T-helper 2 cell treated with Interferon-gamma antibody and Interleukin-4, amounts not matched to agents 100 ng/mL and 5 ng/mL, for 36 hours (primary cell): ENCODE data around the gene CD200R1L. TPM values are rescaled to one million over a fixed set of nuclear protein-coding genes. Genes with fewer than 3 reads are reported as not detected.

Source experiments
- intact Hi-C: fragments of 100-400 bp; cut with micrococcal nuclease; formaldehyde crosslinking; loops from one replicate; pipeline ENCODE4 v1.15.1; 2023
- total RNA-seq: library from RNA; stranded (reverse); gene quantifications from 2 replicates; pipeline ENCODE4 v1.2.3, GENCODE V29; 2022

Gene CD200R1L
- total RNA-seq, 1 donor from 2014 or later = not detected

DNA sequence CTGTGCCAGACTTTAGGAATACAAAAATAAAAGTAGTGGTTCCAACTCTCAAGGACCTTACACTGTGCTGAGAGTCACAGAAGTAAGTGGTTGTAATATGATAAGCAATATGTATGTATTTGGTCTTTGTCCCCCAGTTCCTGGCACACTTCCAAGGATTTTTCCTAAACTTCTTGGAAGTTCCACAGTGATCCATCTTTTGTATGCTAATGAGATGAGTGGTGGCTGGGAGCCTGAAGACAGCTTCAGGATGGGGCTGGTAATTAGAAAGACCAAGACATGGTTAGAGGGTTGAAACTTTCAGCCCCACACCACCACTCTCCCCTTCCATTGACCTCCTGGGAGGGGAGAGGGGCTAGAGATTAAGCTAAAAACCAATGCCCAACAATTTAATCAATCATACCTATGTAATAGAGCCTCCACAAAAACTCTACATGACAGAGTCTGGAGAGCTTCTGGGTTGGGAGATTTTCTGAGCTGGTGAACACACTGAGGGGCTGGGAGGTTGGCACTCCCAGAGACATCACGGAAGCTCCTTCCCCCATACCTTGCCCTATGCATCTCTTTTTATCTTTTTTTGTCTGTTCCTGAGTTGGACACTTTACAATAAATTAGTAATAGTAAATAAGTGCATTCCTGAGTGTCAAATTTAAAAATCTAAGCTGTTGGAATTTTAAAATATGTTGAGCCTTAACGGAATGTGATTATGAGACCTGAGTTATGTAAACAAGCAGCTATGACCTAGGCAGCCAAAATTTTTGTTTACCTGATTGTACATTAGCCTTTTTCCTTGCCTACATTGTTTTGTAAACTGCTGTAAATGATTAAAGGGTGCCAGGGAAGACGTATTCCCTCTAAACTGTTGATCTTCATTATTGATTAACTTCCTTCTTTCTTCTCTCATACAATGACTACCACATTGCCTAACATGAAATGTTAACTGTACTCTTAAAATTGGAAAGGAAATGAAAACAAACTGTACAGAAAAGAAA is 24.3 kb downstream of the CD200R1L start:
- intact Hi-C loops = no loop called here

DNA sequence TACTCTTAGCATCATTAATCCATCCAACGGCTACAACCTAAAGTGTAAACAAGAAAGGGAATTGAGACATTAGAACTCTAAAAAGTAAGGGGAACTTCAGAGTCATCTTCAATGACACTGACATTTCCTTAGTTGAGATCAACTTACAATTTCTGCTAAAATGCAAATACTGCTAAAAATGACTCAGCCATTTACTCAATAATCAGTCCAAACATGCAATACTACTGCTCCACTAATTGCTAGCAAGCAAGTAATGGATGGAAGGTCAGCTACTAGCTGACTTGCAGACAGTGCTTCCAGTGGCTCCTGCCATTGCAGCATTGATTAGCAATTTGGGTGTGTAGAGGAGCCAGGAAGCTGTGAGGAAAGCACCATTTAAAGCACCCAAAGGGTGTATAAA is 28.4 kb downstream of the CD200R1L start:
- intact Hi-C loops = no loop called here

DNA sequence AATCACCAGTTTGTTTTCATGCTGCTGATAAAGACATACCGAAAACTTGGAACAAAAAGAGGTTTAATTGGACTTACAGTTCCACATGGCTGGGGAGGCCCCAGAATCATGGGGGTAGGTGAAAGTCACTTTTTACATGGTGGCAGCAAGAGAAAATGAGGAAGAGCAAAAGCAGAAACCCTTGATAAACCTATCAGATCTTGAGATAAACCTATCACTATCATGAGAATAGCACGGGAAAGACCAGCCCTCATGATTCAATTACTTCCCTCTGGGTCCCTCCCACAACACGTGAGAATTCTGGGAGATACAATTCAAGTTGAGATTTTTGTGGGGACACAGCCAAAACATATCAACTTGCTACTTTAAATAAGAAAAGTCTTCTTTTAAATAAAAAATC is 28.9 kb downstream of the CD200R1L start:
- intact Hi-C loops = no loop called here

DNA sequence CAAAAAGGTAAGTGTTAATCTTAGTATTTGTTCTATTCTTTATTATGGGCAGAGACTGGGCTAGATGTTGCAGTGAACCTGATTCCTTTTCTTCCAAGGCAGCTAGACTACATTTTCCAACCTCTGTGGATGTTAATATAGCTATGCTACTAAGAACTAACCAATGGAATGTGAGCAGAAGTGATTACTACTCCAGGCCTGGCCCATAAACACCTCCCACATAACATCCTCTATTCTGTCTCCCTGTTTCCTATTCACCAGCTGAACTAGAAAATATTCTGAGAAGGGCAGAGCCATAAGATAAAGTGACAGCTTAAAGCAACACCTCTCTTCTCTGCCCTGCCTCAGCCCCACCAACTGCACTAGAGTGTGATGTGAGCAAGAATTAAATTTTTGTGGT is 29.4 kb downstream of the CD200R1L start:
- intact Hi-C loops = no loop called here

DNA sequence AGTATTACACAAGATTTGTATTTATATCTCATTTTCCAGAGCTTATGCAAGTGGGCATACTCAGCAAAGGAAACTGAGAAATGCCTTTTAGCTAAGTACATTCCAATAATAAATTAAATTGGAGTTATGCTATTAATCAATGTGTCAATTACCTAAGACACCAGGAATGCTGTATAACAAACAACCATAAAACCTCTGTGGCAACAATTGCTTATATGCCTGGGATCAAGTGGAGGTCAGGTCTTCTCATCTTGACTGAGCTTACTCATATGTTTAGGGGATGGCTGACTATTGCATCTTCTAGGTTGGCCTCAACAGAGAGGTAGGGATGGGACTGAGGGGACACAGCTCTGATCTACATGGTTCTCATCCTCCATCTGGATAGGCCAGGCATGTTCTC is 30.7 kb downstream of the CD200R1L start:
- intact Hi-C loops = loop anchor here (2.0 kb wide), 1 partner anchor 163 kb away; no protein-coding TSS in a partner anchor

DNA sequence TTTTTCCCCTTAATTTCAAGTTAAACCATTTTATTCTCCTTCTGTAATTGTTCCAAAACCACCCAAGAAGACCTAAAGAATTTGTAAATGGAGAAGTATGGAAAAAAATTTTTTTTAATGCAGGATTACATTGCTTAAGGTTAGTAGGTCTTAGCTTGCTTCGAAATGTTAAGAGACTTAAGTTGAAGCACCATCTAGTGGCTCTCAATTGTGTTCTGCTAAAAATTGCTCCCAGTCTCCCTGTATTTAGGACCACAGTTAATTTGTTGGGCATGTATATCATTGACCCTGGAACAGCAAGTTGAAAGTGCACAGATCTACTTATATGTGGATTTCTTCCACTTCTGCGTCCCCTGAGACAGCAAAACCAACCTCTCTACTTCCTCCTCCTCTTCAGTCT is 32.4 kb downstream of the CD200R1L start:
- intact Hi-C loops = loop anchor here (1.0 to 2.0 kb wide), 3 partner anchors 80 to 171 kb away; no protein-coding TSS in a partner anchor

DNA sequence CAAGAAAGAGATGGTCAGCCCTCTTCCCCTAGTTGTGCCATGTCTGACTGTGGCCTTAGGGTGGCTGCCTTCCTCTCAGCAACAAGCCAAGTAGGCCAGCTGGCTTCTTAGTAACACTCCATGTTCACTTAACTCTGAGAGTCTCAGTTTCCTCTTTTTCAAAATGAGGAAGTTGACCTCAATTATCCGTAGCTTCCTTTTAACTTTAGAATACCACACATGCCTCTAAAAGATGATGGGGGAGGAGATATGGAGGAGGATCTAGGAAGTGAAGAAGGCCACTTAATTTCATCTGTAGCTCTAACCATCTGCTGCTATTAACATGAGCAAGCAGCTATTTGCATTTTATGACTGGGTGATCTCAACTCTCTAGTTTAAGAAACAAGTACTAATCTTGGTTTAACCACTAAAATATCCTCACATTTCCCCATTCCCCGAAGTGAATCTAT is 32.9 kb downstream of the CD200R1L start:
- intact Hi-C loops = loop anchor here (1.0 to 2.0 kb wide), 4 partner anchors 79 to 231 kb away; no protein-coding TSS in a partner anchor

DNA sequence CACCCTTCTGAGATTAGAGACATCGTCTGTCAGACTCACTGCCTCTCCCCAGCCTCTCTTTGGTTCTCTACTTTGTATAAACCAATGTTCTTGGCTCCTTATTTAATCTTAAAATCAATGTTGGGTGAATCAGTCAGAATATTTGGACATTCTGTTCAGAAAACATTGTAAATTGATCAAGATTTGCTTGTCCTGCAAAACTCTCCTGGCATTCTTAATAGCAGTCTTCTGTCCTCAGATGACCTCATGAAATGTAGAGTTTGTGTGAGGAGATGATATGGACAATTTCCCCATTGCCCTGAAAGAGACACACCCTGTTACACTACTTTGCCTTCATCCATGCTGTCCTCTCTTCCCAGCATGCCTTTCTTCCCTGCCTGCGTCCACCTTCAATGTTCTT is 33.6 kb downstream of the CD200R1L start:
- intact Hi-C loops = loop anchor here (1.0 kb wide), 1 partner anchor 231 kb away; no protein-coding TSS in a partner anchor

DNA sequence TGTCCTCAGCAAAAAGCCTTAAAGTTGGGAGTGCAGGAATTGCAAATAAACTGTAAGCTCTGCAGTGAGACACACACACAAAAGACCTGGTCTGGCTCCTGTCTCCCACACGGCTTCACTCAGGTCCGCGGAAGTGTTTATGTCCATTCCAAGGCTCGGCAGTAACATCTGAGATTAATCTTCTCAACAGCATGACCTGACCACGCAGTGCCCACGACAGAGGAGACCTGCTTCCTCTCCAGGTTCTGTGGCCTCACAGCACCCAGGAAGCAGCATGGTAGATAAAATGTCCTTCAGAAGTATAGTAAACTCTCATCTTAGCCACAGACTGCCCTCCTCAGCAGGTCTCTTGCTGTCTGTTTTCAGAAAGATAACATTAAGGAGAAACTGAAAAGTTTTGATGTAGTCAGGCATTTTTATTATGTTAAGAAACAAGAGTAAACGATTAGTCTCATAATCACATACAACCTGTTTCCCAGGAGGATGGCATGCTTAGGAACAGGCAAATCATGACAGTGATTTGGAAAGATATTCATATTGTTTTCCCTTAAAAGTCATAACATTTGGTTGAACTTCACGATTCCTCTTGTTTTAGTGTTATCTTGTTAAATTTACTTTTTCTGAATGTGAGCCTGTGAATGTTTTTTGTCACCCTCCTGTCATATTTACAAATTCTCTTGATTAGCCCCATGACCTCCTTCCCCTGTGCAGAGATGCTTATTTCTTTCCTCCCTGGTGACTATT is 34.6 kb downstream of the CD200R1L start:
- intact Hi-C loops = no loop called here

DNA sequence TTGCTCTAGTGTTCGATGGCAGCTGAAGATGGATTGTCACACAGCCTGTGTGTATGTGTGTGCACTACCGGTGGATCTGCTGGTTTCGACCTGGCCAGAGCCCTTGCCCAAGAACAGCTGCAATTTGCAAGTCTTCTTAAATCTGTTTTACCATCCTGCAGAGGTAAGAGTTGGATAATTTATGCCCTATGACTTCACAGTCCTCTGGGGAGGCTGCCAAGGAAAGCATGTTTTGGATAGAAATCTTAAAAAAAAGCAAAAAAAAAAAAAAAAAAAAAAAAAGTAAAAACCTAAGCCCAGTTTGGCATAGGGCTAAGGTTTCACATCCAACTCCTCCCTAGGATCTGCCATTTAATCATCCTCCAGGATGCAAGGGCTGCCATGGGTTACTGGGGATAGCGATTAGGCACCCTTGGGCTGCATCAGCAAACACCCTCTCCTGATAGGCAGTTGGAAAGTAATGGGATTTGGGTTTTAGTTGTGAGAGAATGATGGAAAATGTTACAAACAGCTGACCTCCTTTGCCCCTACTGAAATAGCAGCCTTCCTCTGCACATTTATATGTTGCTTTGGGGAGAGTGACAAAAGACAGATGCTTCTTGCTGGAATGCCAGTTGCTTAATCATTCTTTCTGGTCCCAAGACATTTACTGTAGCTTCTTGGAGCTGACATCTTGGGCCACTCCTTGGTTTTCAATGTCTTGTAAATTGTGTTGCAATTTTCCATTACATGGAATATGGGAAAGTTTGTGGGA is 35.4 kb downstream of the CD200R1L start:
- intact Hi-C loops = no loop called here

DNA sequence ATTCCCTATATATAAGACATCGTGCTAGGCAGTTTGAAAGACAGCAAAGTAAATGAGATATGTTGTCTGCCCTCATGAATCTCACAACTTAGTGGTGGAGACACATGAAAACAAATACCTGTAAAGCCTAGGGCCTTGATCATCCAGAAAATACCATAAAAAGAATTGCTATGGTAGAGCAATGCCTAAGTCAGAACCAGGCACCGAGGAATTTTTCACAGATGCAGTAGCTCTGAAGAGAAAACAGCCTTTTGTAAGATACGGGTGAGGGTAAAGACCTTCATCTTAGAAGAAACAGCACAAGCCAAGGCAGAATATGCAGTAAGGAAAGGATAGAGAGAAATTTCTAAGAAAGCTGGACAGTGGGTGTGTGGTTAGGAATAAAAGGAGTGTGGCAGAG is 36.1 kb downstream of the CD200R1L start:
- intact Hi-C loops = no loop called here

DNA sequence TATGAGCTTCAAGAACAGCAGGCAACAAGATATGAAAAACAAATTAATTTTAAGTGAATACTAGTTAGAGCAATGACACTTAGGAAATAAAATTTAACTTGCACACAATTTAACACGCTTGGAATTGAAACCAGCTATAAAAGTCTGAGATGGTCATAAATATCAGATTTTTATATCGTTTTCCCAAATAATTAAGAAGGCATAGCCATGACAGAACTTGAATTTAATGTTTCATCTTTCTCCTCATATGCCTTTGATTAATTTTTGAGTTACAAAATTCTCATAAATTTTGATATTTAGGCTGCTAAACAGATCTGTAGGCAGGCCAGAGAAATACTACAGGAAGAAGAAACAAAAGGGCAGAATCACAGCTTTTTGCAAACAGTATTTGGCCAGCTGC is 38.5 kb downstream of the CD200R1L start:
- intact Hi-C loops = no loop called here

DNA sequence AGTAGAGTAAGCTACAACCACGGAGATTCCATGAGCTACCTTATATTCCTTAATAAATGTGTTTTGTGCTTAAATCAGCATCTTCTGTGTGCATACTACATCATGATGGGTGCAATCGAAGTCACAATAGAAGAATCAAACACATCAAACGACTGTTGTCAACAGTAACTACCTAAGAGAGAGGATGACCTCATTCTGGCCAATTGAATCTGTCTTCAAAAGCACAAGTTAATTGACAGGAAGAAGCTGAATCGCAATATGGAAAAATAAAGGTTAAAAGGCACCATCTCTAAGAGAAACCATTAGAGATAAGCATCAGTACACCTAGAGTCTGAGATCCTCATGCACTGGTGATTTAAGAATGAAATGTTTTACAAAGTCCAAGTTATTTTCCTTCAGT is 39.0 kb downstream of the CD200R1L start:
- intact Hi-C loops = no loop called here

DNA sequence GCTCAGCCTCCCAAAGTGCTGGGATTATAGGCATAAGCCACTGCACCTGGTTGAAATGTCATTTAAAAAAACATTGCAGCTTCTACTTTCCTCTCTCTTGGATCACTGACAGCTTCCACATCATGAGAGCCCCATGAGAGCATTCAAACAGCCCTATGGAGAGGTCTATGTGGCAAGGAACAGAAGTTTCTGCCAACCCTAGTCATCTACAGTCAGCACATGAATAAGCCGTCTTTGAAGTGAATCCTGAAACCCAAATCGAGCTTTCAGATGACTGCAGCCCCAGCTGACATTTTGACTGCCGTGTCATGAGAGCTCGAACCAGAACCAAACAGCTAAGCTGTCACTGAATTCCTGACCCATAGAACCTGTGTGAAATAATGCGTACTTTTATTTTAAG is 39.8 kb downstream of the CD200R1L start:
- intact Hi-C loops = no loop called here

DNA sequence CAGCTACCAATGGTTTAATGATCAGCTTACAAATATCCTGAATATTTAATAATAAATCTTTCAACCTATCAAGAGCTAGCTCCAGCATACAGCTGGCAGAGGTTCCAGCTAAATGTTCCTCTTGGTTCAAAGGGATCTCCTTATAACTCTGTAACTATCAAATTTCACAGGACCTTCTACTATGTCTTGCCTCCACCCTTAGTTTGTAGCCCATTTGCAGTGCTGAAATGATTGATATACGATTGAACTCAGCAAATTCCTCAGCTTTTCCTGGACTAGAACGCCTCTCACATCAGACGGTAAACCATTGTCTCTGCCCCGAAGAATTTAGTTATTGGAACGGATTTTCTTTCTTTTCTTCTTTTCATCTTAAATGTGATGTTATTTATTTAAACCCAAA is 41.5 kb downstream of the CD200R1L start:
- intact Hi-C loops = no loop called here

DNA sequence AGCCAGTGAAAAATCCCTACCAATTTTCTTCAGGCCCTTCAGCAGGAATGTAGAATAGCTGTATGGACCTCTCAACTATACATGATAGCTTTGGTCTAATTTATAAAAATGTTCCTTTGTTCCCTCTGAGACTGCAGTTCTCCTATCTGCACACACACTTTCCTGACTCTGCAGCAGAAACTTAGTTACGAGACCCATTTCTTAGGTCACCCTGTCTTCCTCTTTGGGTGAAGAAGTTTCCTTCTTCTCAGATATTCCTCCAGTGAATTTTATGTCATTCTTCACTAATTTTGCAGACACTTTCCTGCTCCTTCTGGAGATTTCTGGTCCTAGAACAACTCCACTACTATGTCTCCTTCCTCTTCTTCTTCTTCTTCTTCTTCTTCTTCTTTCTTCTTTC is 42.6 kb downstream of the CD200R1L start:
- intact Hi-C loops = no loop called here

DNA sequence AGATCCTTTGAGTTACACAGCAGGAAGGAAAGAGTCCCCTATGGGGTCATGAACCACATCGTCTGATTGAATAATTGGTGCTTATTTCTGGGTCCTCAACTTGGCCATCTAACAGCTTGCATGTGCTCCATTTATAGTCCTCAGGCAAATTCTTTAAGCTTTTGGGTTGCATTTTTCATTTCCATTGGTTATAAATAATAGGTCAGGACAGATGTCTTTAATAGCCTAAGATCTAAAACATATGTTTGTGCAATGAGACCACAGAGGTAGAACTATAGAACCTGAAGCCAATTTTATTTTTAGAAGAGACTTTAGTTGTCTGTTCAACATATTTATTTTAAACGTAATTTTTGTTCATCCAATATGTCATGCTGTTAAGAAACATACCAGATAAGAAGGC is 43.2 kb downstream of the CD200R1L start:
- intact Hi-C loops = no loop called here

DNA sequence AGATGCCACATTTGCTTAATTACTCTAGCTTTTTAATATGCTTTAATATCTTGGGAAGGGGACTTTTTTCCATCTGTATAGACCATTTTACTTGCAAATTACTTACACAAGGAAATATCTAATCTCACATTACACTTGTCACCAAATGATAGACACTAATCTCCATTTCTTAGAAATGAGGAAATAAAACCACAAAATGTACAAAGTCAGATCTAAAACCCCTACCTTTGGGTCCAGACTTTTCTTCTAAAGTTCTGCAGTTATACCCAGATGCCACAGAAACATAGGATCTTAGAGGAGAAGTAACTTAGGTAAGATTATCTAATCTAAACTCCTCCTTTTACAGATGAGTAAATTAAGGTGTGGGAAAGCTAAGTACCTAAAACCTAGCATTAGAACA is 44.3 kb downstream of the CD200R1L start:
- intact Hi-C loops = no loop called here

DNA sequence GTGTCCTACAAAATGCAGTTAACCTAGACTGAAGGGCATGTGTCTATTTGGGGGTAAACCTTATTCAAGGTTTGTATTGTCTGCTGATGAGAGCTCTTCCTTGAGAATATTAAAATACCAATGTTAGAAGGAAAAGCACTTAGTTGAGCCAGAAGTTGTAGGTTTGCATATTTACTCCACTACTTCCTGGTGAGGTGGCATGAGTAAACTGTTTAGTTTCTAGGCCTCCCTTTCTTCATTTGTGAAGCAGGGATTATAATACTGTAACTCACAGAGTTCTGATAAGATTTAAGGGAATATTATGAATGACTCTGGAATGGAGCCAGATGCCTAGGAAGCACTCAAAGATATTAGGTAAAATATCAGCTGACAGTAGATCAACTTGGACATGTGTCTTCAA is 46.7 kb downstream of the CD200R1L start:
- intact Hi-C loops = no loop called here

DNA sequence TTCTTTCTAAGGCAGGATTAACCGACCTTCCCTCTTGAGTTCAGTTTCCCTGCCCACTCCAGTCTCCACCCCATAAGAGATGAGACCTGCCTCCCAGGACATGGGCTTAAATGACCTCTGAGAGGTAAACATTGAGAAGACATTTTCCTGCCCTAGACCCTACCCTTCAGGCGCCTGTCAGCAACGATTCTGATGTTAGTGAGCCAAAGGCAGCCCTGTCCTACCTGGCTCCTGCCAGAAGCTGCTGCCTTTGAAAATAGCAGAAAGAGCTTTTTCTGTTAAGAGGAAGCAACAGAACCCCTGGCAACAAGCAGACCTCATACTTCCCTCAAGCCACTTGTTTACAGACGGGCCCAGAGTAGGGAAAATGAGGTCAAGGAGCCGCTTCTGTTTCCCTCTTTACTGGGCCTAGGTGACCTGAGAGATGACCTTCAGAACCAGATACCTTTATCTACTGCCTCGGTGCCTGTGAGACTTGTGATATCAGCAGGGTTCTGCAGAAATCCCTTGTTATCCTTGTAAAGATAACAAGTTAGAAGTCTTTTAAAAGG is 52.0 kb downstream of the CD200R1L start:
- intact Hi-C loops = no loop called here
